HepG2 (cell line): ENCODE measurements around the gene ZBTB45. TPM values are rescaled to one million over a fixed set of nuclear protein-coding genes. Genes with fewer than 3 reads are reported as not detected.

Experiments used
- ATAC-seq: fragments of 200-7000 bp; cut with Tn5 transposase; 3 replicates; pipeline ENCODE4 v1.9.1; 2020; ENCODE audit warnings: mild to moderate bottlenecking, moderate library complexity
- BruUV-seq: library from RNA; stranded (reverse); fragments of 400-500 nt; replicated peaks from 2 replicates; lab custom pipeline; 2021; lab: Mats Ljungman, UMichigan
- CTCF ChIA-PET: fragments of 300-600 bp; formaldehyde crosslinking; extraction: SDS; loops from one replicate; lab custom pipeline; 2021; ENCODE audit warnings: low total read pairs, inconsistent platforms, low intra/inter-chr PET ratio; lab: Yijun Ruan, JAX
- POLR2A ChIA-PET: fragments of 350-600 bp; sonication (Branson Sonifier 250); formaldehyde crosslinking; loops from one replicate; lab custom pipeline; 2020; ENCODE audit warnings: antibody characterized with exemption, inconsistent platforms; lab: Yijun Ruan, JAX
- DNase-seq: peaks from one replicate; pipeline ENCODE4 v3.0.0-alpha.2; 2015; ENCODE audit warnings: low spot score
- FAIRE-seq: peaks from 3 replicates; lab custom pipeline; 2011; peaks lifted over from hg19 to GRCh38; lab: Jason Lieb, UNC
- H2AFZ ChIP-seq: one replicate; pipeline ENCODE4 v1.6.1; 2011; ENCODE audit warnings: low read length, inconsistent platforms
- H3K27ac ChIP-seq: fragments of 300-600 bp; 3 replicates; pipeline ENCODE4 v1.8.0; 2011; ENCODE audit warnings: mixed run types, mild to moderate bottlenecking, mixed read lengths, low read length, inconsistent platforms; ENCODE audit not compliant: insufficient read depth; ENCODE audit errors: extremely low read length
- H3K27me3 ChIP-seq, 2 experiments: fragments of 200-600 bp in 1 of 2; 2 replicates in 1 of 2; 3 replicates in 1 of 2; pipeline versions ENCODE4 v1.6.0 to v1.8.0; 2011; ENCODE audit warnings: low read length in 2 of 2, mild to moderate bottlenecking in 2 of 2, moderate library complexity in 2 of 2, inconsistent platforms in 1 of 2; ENCODE audit not compliant: insufficient read depth in 2 of 2, control insufficient read depth in 1 of 2
- H3K36me3 ChIP-seq, 2 experiments: fragments of 200-600 bp in 1 of 2; replicated peaks in 1 of 2; 2 replicates in 1 of 2; 3 replicates in 1 of 2; pipeline versions ENCODE4 v1.5.1 to v1.8.0; 2011; ENCODE audit warnings: low read length in 2 of 2, inconsistent platforms in 1 of 2; ENCODE audit not compliant: insufficient read depth in 2 of 2, control insufficient read depth in 1 of 2
- H3K4me1 ChIP-seq: 2 replicates; pipeline ENCODE4 v1.5.1; 2012; ENCODE audit warnings: low read length, inconsistent platforms; ENCODE audit not compliant: insufficient read depth
- H3K4me2 ChIP-seq: 2 replicates; pipeline ENCODE4 v1.6.0; 2011; ENCODE audit warnings: low read depth, low read length, inconsistent platforms
- H3K4me3 ChIP-seq, 3 experiments: fragments of 200-600 bp in 1 of 3; sonication (generic), shearing (Covaris generic) in 1 of 3; replicated peaks in 1 of 3; 2 replicates each; pipeline ENCODE4 v1.5.1; 2011 to 2016; ENCODE audit warnings: low read length in 3 of 3, inconsistent platforms in 2 of 3, low read depth in 2 of 3, mild to moderate bottlenecking in 2 of 3, control low read depth in 1 of 3, mixed read lengths in 1 of 3; ENCODE audit not compliant: insufficient read depth in 1 of 3
- H3K79me2 ChIP-seq: one replicate; pipeline ENCODE4 v1.6.1; 2011; ENCODE audit warnings: low read length, inconsistent platforms; ENCODE audit not compliant: insufficient read depth
- H3K9ac ChIP-seq: 2 replicates; pipeline ENCODE4 v1.6.0; 2011; ENCODE audit warnings: mild to moderate bottlenecking, low read depth, low read length, inconsistent platforms; ENCODE audit not compliant: insufficient read depth
- H3K9me3 ChIP-seq: 2 replicates; pipeline ENCODE4 v1.5.1; 2012; ENCODE audit warnings: mild to moderate bottlenecking, low read length
- H4K20me1 ChIP-seq: 2 replicates; pipeline ENCODE4 v1.6.0; 2011; ENCODE audit warnings: inconsistent platforms, mild to moderate bottlenecking, low read length, moderate library complexity; ENCODE audit not compliant: insufficient read depth
- AGO2 ChIP-seq: fragments of 200-400 bp; formaldehyde crosslinking; optimal IDR thresholded peaks from 2 replicates; pipeline ENCODE3; 2017; ENCODE audit warnings: mild to moderate bottlenecking, low read depth, low read length, moderate library complexity
- CREM ChIP-seq, 2 experiments: sonication (generic) in 1 of 2; formaldehyde crosslinking in 1 of 2; IDR thresholded peaks; 2 replicates each; pipeline versions ENCODE4 v1.4.0 to v1.6.1; 2016 to 2020; ENCODE audit warnings: antibody characterized with exemption in 1 of 2, mild to moderate bottlenecking in 1 of 2, missing genetic modification reagents in 1 of 2
- HOXA3 ChIP-seq: sonication (generic); formaldehyde crosslinking; IDR thresholded peaks from 2 replicates; pipeline ENCODE4 v1.5.0; 2020; ENCODE audit warnings: missing genetic modification reagents
- POLR2A ChIP-seq, 2 experiments: IDR thresholded peaks; 2 replicates each; pipeline ENCODE4 v1.6.1; 2011; ENCODE audit warnings: low read depth in 2 of 2, low read length in 2 of 2, mild to moderate bottlenecking in 1 of 2, moderate library complexity in 1 of 2; ENCODE audit not compliant: insufficient read depth in 1 of 2
- RBFOX2 ChIP-seq: fragments of 200-400 bp; formaldehyde crosslinking; IDR thresholded peaks from 2 replicates; pipeline ENCODE4 v1.6.1; 2017; ENCODE audit warnings: low read depth, mild to moderate bottlenecking, low read length
- SP4 ChIP-seq: sonication (generic); formaldehyde crosslinking; IDR thresholded peaks from 2 replicates; pipeline ENCODE4 v1.8.1; 2023; ENCODE audit warnings: mild to moderate bottlenecking, missing genetic modification reagents
- YY1 ChIP-seq: IDR thresholded peaks from 2 replicates; pipeline ENCODE4 v1.6.1; 2011; ENCODE audit warnings: low read length, low read depth, moderate library complexity, mild to moderate bottlenecking; ENCODE audit not compliant: insufficient read depth, insufficient replicate concordance
- ZBTB38 ChIP-seq: sonication (generic); formaldehyde crosslinking; IDR thresholded peaks from 2 replicates; pipeline ENCODE4 v1.5.1; 2020; ENCODE audit warnings: mild to moderate bottlenecking, missing genetic modification reagents
- ZNF674 ChIP-seq: sonication (generic); formaldehyde crosslinking; IDR thresholded peaks from 2 replicates; pipeline ENCODE4 v1.5.0; 2020; ENCODE audit warnings: low read depth, mild to moderate bottlenecking, missing genetic modification reagents
- WGBS: methylation state at CpG from one replicate; pipeline ENCODE4 v1.1.6; 2017; ENCODE audit warnings: low lambda C conversion rate; 5-methylcytosine and 5-hydroxymethylcytosine counted together
- in situ Hi-C: cut with HindIII; loops from 2 replicates; pipeline ENCODE4 v1.10.0; 2017; ENCODE audit warnings: low pct_unique_long_range_greater_than_20kb; ENCODE audit not compliant: extremely low pct_ligation_motif_present
- intact Hi-C: fragments of 100-400 bp; cut with micrococcal nuclease; formaldehyde crosslinking; loops from one replicate; pipeline ENCODE4 v1.10.0; 2022; ENCODE audit not compliant: unreplicated experiment
- polyA plus RNA-seq, 8 experiments: library from polyadenylated mRNA; depleted of rRNA in 3 of 8; stranded (reverse) in 7 of 8; unstranded in 1 of 8; fragments of >200 nt; fragmentation: Illumina TruSeq in 4 of 8; extraction: Trizol in 4 of 8; gene quantifications; 2 replicates each; pipeline versions ENCODE4 v1.2.1 to v1.2.3, GENCODE V29; 2011 to 2016; ENCODE audit warnings: low read depth in 4 of 8, missing spikeins in 1 of 8, mixed read lengths in 1 of 8; ENCODE audit not compliant: insufficient read depth in 1 of 8
- total RNA-seq, 5 experiments: library from RNA; depleted of rRNA; stranded (reverse); fragments of >200 nt; fragmentation: Illumina TruSeq; extraction: Trizol; gene quantifications; 2 replicates each; pipeline ENCODE4 v1.2.3, GENCODE V29; 2016; ENCODE audit warnings: low read depth in 1 of 5
- TF ChIP-seq, protein P1 (sequence below): sonication (generic); formaldehyde crosslinking; IDR thresholded peaks from 2 replicates; pipeline ENCODE4 v1.5.0; 2020; ENCODE audit warnings: mild to moderate bottlenecking, missing genetic modification reagents
- TF ChIP-seq, protein P2 (sequence below): sonication (generic); formaldehyde crosslinking; IDR thresholded peaks from 2 replicates; pipeline ENCODE4 v1.4.0; 2020; ENCODE audit warnings: missing genetic modification reagents
- TF ChIP-seq, protein P3 (sequence below): sonication (generic); formaldehyde crosslinking; IDR thresholded peaks from 2 replicates; pipeline ENCODE4 v1.5.0; 2020; ENCODE audit warnings: mild to moderate bottlenecking, missing genetic modification reagents, moderate library complexity

ZBTB45 gene
- total and polyA plus RNA-seq, 2 of the 13 experiments (the other 11 are each of a cell fraction or from before 2014, with no cell fraction given), result 3.0 to 3.7 TPM

- TF ChIP-seq, protein P1, sequence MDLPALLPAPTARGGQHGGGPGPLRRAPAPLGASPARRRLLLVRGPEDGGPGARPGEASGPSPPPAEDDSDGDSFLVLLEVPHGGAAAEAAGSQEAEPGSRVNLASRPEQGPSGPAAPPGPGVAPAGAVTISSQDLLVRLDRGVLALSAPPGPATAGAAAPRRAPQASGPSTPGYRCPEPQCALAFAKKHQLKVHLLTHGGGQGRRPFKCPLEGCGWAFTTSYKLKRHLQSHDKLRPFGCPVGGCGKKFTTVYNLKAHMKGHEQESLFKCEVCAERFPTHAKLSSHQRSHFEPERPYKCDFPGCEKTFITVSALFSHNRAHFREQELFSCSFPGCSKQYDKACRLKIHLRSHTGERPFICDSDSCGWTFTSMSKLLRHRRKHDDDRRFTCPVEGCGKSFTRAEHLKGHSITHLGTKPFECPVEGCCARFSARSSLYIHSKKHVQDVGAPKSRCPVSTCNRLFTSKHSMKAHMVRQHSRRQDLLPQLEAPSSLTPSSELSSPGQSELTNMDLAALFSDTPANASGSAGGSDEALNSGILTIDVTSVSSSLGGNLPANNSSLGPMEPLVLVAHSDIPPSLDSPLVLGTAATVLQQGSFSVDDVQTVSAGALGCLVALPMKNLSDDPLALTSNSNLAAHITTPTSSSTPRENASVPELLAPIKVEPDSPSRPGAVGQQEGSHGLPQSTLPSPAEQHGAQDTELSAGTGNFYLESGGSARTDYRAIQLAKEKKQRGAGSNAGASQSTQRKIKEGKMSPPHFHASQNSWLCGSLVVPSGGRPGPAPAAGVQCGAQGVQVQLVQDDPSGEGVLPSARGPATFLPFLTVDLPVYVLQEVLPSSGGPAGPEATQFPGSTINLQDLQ (CRISPR knock-in tag), result 0 out of 2 replicates have a peak, but pooled peaks have one; percentile 38
- TF ChIP-seq YY1, result no peak
- 0 out of 2 replicates have a peak, but pooled peaks have one; percentile 30 for TF ChIP-seq CREM (IDR thresholded peaks at IDR 0.05)
- no peak for TF ChIP-seq CREM (CRISPR knock-in tag; IDR thresholded peaks at IDR 0.05)
- 0 out of 2 replicates have a peak, but pooled peaks have one; percentile 48 for TF ChIP-seq SP4 (CRISPR knock-in tag)
Observed at GRCh38 chr19:58518256-58519086, 1.1 kb downstream of the ZBTB45 start (continued).

DNA sequence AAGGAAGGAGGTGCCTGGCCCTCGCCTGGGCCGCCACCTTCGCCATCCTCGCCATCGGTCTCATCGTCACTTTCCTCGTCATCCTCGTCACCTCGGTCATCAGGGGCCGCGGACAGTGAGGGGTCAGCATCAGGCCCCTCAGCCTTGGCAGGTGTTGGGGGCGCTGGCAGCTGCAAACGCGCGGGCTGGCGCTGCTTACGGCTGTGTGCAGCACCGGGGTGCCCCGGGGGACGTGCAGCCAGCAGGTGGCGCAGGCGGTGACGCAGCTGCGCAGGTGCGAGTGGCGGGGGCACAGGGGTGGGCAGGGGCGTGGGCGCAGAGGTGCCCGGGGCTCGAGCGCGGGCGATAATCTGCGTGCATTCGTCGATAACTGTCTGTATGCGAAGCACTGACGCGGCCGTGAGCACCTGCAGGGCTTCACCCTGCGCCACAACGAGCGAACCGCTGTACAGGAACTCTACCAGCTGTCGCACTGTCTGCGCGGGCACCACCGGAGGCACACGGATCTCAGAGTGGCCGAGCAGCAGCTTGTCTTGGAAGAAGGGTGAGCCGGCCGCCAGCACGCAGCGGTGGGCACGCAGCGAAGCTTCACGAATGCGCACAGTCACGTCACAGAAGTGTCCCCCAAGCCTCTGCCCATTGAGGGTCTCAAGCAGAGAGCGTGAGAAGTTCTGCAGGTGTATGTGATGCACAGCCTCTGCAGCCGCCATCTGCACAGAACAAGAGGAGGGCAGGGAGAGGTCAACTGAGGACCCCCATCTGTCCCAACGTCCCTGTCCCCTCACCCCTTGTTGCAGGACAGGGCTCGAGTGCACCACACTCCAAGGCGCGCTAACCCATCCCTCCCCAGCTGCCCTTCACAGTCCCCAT lies 2.4 kb downstream of the ZBTB45 start:
- no peak overlapping the region for H3K27ac ChIP-seq
- in situ Hi-C loops (no loop called here), intact Hi-C loops (loop anchor here (5.0 kb wide), 1 partner anchor 190 kb away; the partner anchor contains the start of gene ZSCAN22)
- DNase-seq (no peak), FAIRE-seq (no peak), ATAC-seq (no peak)
- peak overlapping the region; percentile 3; the same call in 1 of the 2 replicates for H3K4me2 ChIP-seq
- no peaks in the 10 kb centered on the region; a peak in 1 of 5 replicates for H3K27me3 ChIP-seq
- ChIA-PET CTCF (no interaction called here), POLR2A (interaction anchor here (0.7 to 1.1 kb wide), 2 partner anchors 17 to 27 kb away, joined by 3 read pairs; partner anchors contain the start of gene TRIM28)
- peaks cover 25% of the 10 kb centered on the region for H3K79me2 ChIP-seq
- H3K9ac ChIP-seq, result no peak overlapping the region
- no peaks in the 10 kb centered on the region for H4K20me1 ChIP-seq
- 98% methylated on average over 58 of the region's 65 CpGs for WGBS
- H3K4me1 ChIP-seq, result peaks cover 48% of the 10 kb centered on the region
- peaks cover 5 to 6% of the 10 kb centered on the region in 2 experiments; a peak in 4 of 5 replicates for H3K36me3 ChIP-seq
- no peak overlapping the region for H2AFZ ChIP-seq
- no peaks in the 10 kb centered on the region for H3K9me3 ChIP-seq
- H3K4me3 ChIP-seq, result no peak overlapping the region; a peak in 1 of 6 replicates
- no TSS peak for BruUV-seq
- TF ChIP-seq, protein P2, sequence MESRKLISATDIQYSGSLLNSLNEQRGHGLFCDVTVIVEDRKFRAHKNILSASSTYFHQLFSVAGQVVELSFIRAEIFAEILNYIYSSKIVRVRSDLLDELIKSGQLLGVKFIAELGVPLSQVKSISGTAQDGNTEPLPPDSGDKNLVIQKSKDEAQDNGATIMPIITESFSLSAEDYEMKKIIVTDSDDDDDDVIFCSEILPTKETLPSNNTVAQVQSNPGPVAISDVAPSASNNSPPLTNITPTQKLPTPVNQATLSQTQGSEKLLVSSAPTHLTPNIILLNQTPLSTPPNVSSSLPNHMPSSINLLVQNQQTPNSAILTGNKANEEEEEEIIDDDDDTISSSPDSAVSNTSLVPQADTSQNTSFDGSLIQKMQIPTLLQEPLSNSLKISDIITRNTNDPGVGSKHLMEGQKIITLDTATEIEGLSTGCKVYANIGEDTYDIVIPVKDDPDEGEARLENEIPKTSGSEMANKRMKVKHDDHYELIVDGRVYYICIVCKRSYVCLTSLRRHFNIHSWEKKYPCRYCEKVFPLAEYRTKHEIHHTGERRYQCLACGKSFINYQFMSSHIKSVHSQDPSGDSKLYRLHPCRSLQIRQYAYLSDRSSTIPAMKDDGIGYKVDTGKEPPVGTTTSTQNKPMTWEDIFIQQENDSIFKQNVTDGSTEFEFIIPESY (CRISPR knock-in tag), result peak; percentile 85
- TF ChIP-seq POLR2A (IDR thresholded peaks at IDR 0.05; ENCODE audit: insufficient read depth in 1 of 2, low read depth in 2 of 2, low read length in 2 of 2) (peak; percentile 15 to 16; a peak in 1 of 4 replicates), HOXA3 (CRISPR knock-in tag) (peak; percentile 72), AGO2 (peak; percentile 51), RBFOX2 (peak; percentile 63), ZBTB38 (CRISPR knock-in tag) (0 out of 2 replicates have a peak, but pooled peaks have one; percentile 20), ZNF674 (CRISPR knock-in tag) (no peak)
- TF ChIP-seq, protein P3, sequence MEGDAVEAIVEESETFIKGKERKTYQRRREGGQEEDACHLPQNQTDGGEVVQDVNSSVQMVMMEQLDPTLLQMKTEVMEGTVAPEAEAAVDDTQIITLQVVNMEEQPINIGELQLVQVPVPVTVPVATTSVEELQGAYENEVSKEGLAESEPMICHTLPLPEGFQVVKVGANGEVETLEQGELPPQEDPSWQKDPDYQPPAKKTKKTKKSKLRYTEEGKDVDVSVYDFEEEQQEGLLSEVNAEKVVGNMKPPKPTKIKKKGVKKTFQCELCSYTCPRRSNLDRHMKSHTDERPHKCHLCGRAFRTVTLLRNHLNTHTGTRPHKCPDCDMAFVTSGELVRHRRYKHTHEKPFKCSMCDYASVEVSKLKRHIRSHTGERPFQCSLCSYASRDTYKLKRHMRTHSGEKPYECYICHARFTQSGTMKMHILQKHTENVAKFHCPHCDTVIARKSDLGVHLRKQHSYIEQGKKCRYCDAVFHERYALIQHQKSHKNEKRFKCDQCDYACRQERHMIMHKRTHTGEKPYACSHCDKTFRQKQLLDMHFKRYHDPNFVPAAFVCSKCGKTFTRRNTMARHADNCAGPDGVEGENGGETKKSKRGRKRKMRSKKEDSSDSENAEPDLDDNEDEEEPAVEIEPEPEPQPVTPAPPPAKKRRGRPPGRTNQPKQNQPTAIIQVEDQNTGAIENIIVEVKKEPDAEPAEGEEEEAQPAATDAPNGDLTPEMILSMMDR (CRISPR knock-in tag), result peak; percentile 17; the same call in 1 of the 2 replicates
